ENCODE measurements around the gene ZNF846.
A peak's percentile ranks its signal among the peaks of the same experiment; 100 is the strongest.

Gene ZNF846

GRCh38 chr19:9768175-9769112, at the start of gene ZNF846:
TSS of gene ZNF846 (minus strand) at chr19:9768738. CDS start at chr19:9764950, 3,788 bp downstream.
- TF ChIP-seq CTCF (conservative IDR thresholded peaks at IDR 0.05): no peak
- H3K27ac ChIP-seq: peak within 1 kb of the TSS; percentile 84

GRCh38 chr19:9818175-9818733, 49.7 kb upstream of the ZNF846 start:
- H3K27ac ChIP-seq: peak overlapping the region; percentile 81
- no peak for TF ChIP-seq CTCF (conservative IDR thresholded peaks at IDR 0.05)

GRCh38 chr19:9811139-9811538, 42.6 kb upstream of the ZNF846 start:
- no peak for TF ChIP-seq CTCF (conservative IDR thresholded peaks at IDR 0.05)
- H3K27ac ChIP-seq: no peak overlapping the region

DNA sequence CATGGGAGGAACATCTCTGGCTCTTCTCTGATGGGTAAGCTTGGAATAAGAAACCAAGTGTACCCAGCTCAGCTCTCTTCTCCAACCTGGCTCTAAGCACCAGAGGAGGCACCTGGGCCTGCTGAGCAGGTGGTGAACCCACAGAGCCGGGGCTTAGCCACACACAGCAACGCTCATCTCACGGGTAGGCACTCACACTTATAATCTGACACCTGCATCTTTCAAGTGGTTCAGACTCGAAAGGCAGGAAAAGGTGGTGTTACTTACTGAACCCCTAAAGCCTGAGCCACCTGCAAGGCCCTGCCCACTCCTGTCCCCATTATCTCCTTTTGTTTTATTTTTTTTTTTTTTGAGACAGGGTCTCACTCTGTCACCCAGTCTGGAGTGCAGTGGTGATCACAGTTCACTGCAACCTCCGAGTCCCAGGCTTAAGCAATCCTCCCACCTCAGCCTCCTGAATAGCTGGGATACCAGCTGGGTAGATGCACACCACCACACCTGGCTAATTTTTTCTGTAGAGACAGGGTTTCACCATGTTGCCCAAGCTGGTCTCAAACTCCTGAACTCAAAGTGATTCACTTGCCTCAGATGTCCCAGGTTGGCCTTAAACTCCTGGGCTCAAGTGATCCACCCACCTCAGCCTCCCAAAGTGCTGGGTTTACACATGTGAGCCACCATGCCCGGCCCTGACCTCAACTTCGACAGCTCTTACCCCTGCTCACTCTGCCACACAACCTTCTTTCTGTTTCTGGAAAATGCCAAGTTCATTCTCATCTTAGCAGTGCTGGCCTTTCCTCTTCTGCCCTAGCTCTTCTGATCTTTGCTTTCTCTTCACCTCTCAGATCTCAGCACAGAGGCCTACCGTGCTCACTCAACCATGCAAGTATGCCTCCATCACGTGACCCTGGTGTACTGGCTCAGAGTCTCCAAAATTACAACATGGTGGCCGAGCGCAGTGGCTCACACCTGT, 40.6 kb upstream of the ZNF846 start:
- no peak overlapping the region for H3K27ac ChIP-seq
- no peak for TF ChIP-seq CTCF (conservative IDR thresholded peaks at IDR 0.05)

- TF ChIP-seq CTCF (conservative IDR thresholded peaks at IDR 0.05): no peak
- H3K27ac ChIP-seq: no peak overlapping the region
Observed at GRCh38 chr19:9806803-9807202, 38.3 kb upstream of the ZNF846 start.

DNA sequence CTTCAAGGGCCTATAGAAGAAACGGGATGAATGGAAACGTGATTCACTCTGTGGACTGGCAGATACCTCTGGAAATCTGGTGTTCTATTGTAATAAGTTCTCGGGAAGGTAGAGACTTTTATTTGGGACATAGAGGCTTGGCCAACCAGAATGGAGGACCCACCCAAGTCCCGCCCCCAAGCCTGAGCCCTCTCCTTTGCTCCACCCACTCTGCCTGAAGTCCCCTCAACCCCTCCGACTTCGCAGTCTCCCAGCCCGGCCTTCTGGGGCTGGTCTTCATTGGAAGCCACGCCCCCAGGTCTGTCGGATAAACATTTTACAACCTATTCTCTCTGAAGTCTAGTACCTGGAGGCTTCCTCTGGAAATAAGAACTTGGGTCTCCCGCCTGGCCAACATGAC, 33.4 kb upstream of the ZNF846 start:
- TF ChIP-seq CTCF (conservative IDR thresholded peaks at IDR 0.05): no peak
- no peak overlapping the region for H3K27ac ChIP-seq

- no peak for TF ChIP-seq CTCF (conservative IDR thresholded peaks at IDR 0.05)
- H3K27ac ChIP-seq: no peak overlapping the region
Observed at GRCh38 chr19:9799162-9799561, 30.6 kb upstream of the ZNF846 start.
